ENCODE data around the gene TOLLIP.

The TOLLIP gene

GRCh38 chr11:1230456-1231395, 78.7 kb downstream of the TOLLIP start:
- TF ChIP-seq POLR2A (IDR thresholded peaks at IDR 0.05; ENCODE audit: low read depth, low read length) (no peak), PAX5 (IDR thresholded peaks at IDR 0.05; ENCODE audit: insufficient read depth, low read length, severe bottlenecking) (no peak), TAF1 (IDR thresholded peaks at IDR 0.05; ENCODE audit: low read depth, low read length) (no peak)
- DNase-seq (ENCODE audit: insufficient read length, low spot score) (no peak), FAIRE-seq (no peak)

- no peak for FAIRE-seq
- no peak for DNase-seq (ENCODE audit: insufficient read length, low spot score)
- TF ChIP-seq POLR2A (IDR thresholded peaks at IDR 0.05; ENCODE audit: low read depth, low read length) (no peak), POU2F2 (IDR thresholded peaks at IDR 0.05; ENCODE audit: low read depth, low read length) (no peak), PAX5 (IDR thresholded peaks at IDR 0.05; ENCODE audit: insufficient read depth, low read length, severe bottlenecking) (no peak), POLR2AphosphoS5 (IDR thresholded peaks at IDR 0.05; ENCODE audit: low read depth, low read length) (no peak), TAF1 (IDR thresholded peaks at IDR 0.05; ENCODE audit: low read depth, low read length) (no peak), SPI1 (IDR thresholded peaks at IDR 0.05; ENCODE audit: low read depth, low read length) (no peak)
Measured at GRCh38 chr11:1230121-1230455, 79.3 kb downstream of the TOLLIP start.

- TF ChIP-seq POLR2A (IDR thresholded peaks at IDR 0.05; ENCODE audit: low read depth, low read length) (no peak), POU2F2 (IDR thresholded peaks at IDR 0.05; ENCODE audit: low read depth, low read length) (no peak), SPI1 (IDR thresholded peaks at IDR 0.05; ENCODE audit: low read depth, low read length) (no peak)
- FAIRE-seq (no peak), DNase-seq (ENCODE audit: insufficient read length, low spot score) (no peak)
Measured at GRCh38 chr11:1229471-1230120, 79.8 kb downstream of the TOLLIP start.

- FAIRE-seq: no peak
- DNase-seq (ENCODE audit: insufficient read length, low spot score): no peak
- TF ChIP-seq PAX5 (IDR thresholded peaks at IDR 0.05; ENCODE audit: insufficient read depth, low read length, severe bottlenecking): no peak
- TF ChIP-seq POLR2AphosphoS5 (IDR thresholded peaks at IDR 0.05; ENCODE audit: low read depth, low read length): no peak
- no peak for TF ChIP-seq POU2F2 (IDR thresholded peaks at IDR 0.05; ENCODE audit: low read depth, low read length)
- no peak for TF ChIP-seq POLR2A (IDR thresholded peaks at IDR 0.05; ENCODE audit: low read depth, low read length)
- TF ChIP-seq TAF1 (IDR thresholded peaks at IDR 0.05; ENCODE audit: low read depth, low read length): no peak
- TF ChIP-seq SPI1 (IDR thresholded peaks at IDR 0.05; ENCODE audit: low read depth, low read length): no peak
Measured at GRCh38 chr11:1228921-1229451, 80.4 kb downstream of the TOLLIP start.

- FAIRE-seq (no peak), DNase-seq (ENCODE audit: insufficient read length, low spot score) (no peak)
- TF ChIP-seq POLR2AphosphoS5 (IDR thresholded peaks at IDR 0.05; ENCODE audit: low read depth, low read length) (no peak), TAF1 (IDR thresholded peaks at IDR 0.05; ENCODE audit: low read depth, low read length) (no peak), SPI1 (IDR thresholded peaks at IDR 0.05; ENCODE audit: low read depth, low read length) (no peak), POU2F2 (IDR thresholded peaks at IDR 0.05; ENCODE audit: low read depth, low read length) (no peak)
Measured at GRCh38 chr11:1228101-1228821, 81.2 kb downstream of the TOLLIP start.

GRCh38 chr11:1227551-1228100, 81.8 kb downstream of the TOLLIP start:
- DNase-seq (ENCODE audit: insufficient read length, low spot score) (no peak), FAIRE-seq (no peak)
- TF ChIP-seq POU2F2 (IDR thresholded peaks at IDR 0.05; ENCODE audit: low read depth, low read length) (no peak), PAX5 (IDR thresholded peaks at IDR 0.05; ENCODE audit: insufficient read depth, low read length, severe bottlenecking) (no peak), POLR2AphosphoS5 (IDR thresholded peaks at IDR 0.05; ENCODE audit: low read depth, low read length) (no peak), TAF1 (IDR thresholded peaks at IDR 0.05; ENCODE audit: low read depth, low read length) (no peak), POLR2A (IDR thresholded peaks at IDR 0.05; ENCODE audit: low read depth, low read length) (no peak), SPI1 (IDR thresholded peaks at IDR 0.05; ENCODE audit: low read depth, low read length) (no peak)

GRCh38 chr11:1226986-1227550, 82.4 kb downstream of the TOLLIP start:
- FAIRE-seq (no peak), DNase-seq (ENCODE audit: insufficient read length, low spot score) (no peak)
- TF ChIP-seq PAX5 (IDR thresholded peaks at IDR 0.05; ENCODE audit: insufficient read depth, low read length, severe bottlenecking) (no peak), TAF1 (IDR thresholded peaks at IDR 0.05; ENCODE audit: low read depth, low read length) (no peak), POLR2AphosphoS5 (IDR thresholded peaks at IDR 0.05; ENCODE audit: low read depth, low read length) (no peak), SPI1 (IDR thresholded peaks at IDR 0.05; ENCODE audit: low read depth, low read length) (no peak), POLR2A (IDR thresholded peaks at IDR 0.05; ENCODE audit: low read depth, low read length) (no peak), POU2F2 (IDR thresholded peaks at IDR 0.05; ENCODE audit: low read depth, low read length) (no peak)

- no peak for DNase-seq (ENCODE audit: insufficient read length, low spot score)
- TF ChIP-seq POU2F2 (IDR thresholded peaks at IDR 0.05; ENCODE audit: low read depth, low read length) (no peak), TAF1 (IDR thresholded peaks at IDR 0.05; ENCODE audit: low read depth, low read length) (no peak), SPI1 (IDR thresholded peaks at IDR 0.05; ENCODE audit: low read depth, low read length) (no peak), POLR2A (IDR thresholded peaks at IDR 0.05; ENCODE audit: low read depth, low read length) (no peak), PAX5 (IDR thresholded peaks at IDR 0.05; ENCODE audit: insufficient read depth, low read length, severe bottlenecking) (no peak)
Measured at GRCh38 chr11:1226226-1226985, 83.0 kb downstream of the TOLLIP start.

More at GRCh38 chr11:1226226-1226985, 83.0 kb downstream of the TOLLIP start:
- FAIRE-seq: no peak

All from GM12891 (cell line).